Measurements from ENCODE around the gene MYO1E. TPM values are rescaled to one million over a fixed set of nuclear protein-coding genes. Genes with fewer than 3 reads are reported as not detected.

MYO1E gene
- total RNA-seq, 4 donors from 2014 or later = 55.7 to 147 (median 68.5) TPM

GRCh38 chr15:59242649-59243048 is 130.0 kb downstream of the MYO1E start:
- Histone ChIP-seq H3K4me1 (peaks cover 0 to 16% (median 1%) of the 10 kb centered on the region in 4 donors), H3K27me3 (no peaks in the 10 kb centered on the region), H3K36me3 (peaks cover 0 to 12% (median 7%) of the 10 kb centered on the region in 3 donors), H3K9me3 (no peaks in the 10 kb centered on the region), H3K27ac (no peak overlapping the region), H3K4me3 (no peak overlapping the region)
- TF ChIP-seq POLR2A (IDR thresholded peaks at IDR 0.05) (no peak), EP300 (IDR thresholded peaks at IDR 0.05) (no peak), CTCF (IDR thresholded peaks at IDR 0.05) (no peak)
- WGBS, 2 donors = 84 to 95% methylated on average over 2 of the region's 2 CpGs
- no peak for DNase-seq (ENCODE audit: low spot score in 2 of 2)

DNA sequence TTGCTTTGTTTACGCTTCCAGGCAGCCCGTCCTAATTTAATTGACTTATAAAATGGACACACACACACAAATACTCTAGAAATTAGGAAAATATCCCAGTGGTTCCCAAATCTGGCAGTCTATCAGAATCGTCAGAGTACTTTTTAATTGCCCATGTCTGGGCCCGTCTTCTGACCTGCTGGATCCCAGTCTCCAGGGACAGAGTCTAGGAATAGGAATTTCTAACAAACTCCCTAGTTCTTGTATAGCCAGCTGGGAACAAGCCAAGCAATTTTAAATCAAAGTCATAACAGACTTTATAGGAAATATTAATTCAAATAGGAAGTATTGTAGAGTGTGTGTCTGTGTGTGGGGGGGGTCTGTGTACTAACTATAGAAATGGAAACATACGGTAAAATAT is 132.6 kb downstream of the MYO1E start:
- no peak for DNase-seq (ENCODE audit: low spot score in 2 of 2)
- Histone ChIP-seq H3K27ac (no peak overlapping the region), H3K4me3 (no peak overlapping the region), H3K9me3 (no peaks in the 10 kb centered on the region), H3K27me3 (no peaks in the 10 kb centered on the region), H3K4me1 (peaks cover 0 to 12% (median 0%) of the 10 kb centered on the region in 4 donors), H3K36me3 (peaks cover 0 to 15% (median 2%) of the 10 kb centered on the region in 3 donors)
- TF ChIP-seq CTCF (IDR thresholded peaks at IDR 0.05) (no peak), EP300 (IDR thresholded peaks at IDR 0.05) (no peak), POLR2A (IDR thresholded peaks at IDR 0.05) (no peak)
- whole genome bisulfite sequencing, 2 donors = 66 to 68% methylated on average over 5 of the region's 5 CpGs

- Histone ChIP-seq H3K9me3 (no peaks in the 10 kb centered on the region), H3K27ac (no peak overlapping the region), H3K36me3 (peaks cover 0 to 14% (median 0%) of the 10 kb centered on the region in 3 donors), H3K27me3 (no peaks in the 10 kb centered on the region), H3K4me3 (no peak overlapping the region), H3K4me1 (peaks cover 0 to 15% (median under 1%) of the 10 kb centered on the region in 4 donors)
- WGBS, 2 donors = 81 to 83% methylated on average over 5 of the region's 5 CpGs
- TF ChIP-seq EP300 (IDR thresholded peaks at IDR 0.05) (no peak), CTCF (IDR thresholded peaks at IDR 0.05) (no peak), POLR2A (IDR thresholded peaks at IDR 0.05) (no peak)
- DNase-seq (ENCODE audit: low spot score in 2 of 2) = no peak
Measured at GRCh38 chr15:59237924-59238331, 134.7 kb downstream of the MYO1E start.

- TF ChIP-seq EP300 (IDR thresholded peaks at IDR 0.05) (no peak), POLR2A (IDR thresholded peaks at IDR 0.05) (no peak), CTCF (IDR thresholded peaks at IDR 0.05) (no peak)
- Histone ChIP-seq H3K4me3 (no peak overlapping the region), H3K9me3 (no peaks in the 10 kb centered on the region), H3K4me1 (peaks cover 0 to 21% (median 7%) of the 10 kb centered on the region in 4 donors), H3K27me3 (no peaks in the 10 kb centered on the region), H3K27ac (no peak overlapping the region), H3K36me3 (peaks cover 0 to 11% (median 0%) of the 10 kb centered on the region in 3 donors)
- DNase-seq (ENCODE audit: low spot score in 2 of 2) = no peak
- WGBS, 2 donors = 86 to 89% methylated on average over 8 of the region's 8 CpGs
Measured at GRCh38 chr15:59237119-59237855, 135.4 kb downstream of the MYO1E start.

- H3K9me3 ChIP-seq = no peaks in the 10 kb centered on the region
- no peak for TF ChIP-seq CTCF (IDR thresholded peaks at IDR 0.05)
- no peak for TF ChIP-seq EP300 (IDR thresholded peaks at IDR 0.05)
- TF ChIP-seq POLR2A (IDR thresholded peaks at IDR 0.05) = no peak
- no peak for DNase-seq (ENCODE audit: low spot score in 2 of 2)
- peaks cover 0 to 30% (median 13%) of the 10 kb centered on the region in 4 donors for H3K4me1 ChIP-seq
- 100% methylated on average over 1 of the region's 1 CpG for WGBS, 2 donors
- H3K36me3 ChIP-seq = peaks cover 0 to 8% (median 0%) of the 10 kb centered on the region in 3 donors
- H3K4me3 ChIP-seq = no peak overlapping the region
- H3K27ac ChIP-seq = no peak overlapping the region
- H3K27me3 ChIP-seq = no peaks in the 10 kb centered on the region
Measured at GRCh38 chr15:59236394-59236793, 136.3 kb downstream of the MYO1E start.
